ENCODE measurements around the gene VWF.
"Not testable (repeated sequence)": the region's sequence is repeated elsewhere in the genome, so short reads cannot be mapped to it uniquely, and the experiment has no call there.

Gene VWF

GRCh38 chr12:6104842-6105241 is 19.6 kb downstream of the VWF start:
- no peak overlapping the region for H3K27ac ChIP-seq (ENCODE audit: insufficient read depth, low read length, poor library complexity, severe bottlenecking)
- no peak overlapping the region for H3K4me3 ChIP-seq (ENCODE audit: insufficient read depth, low read depth, low read length, poor library complexity, severe bottlenecking)
- H3K36me3 ChIP-seq (ENCODE audit: control insufficient read depth, insufficient read depth, low read length), result no peaks in the 10 kb centered on the region
- H3K9me3 ChIP-seq (ENCODE audit: control insufficient read depth, low read length), result no peaks in the 10 kb centered on the region
- no peaks in the 10 kb centered on the region for H3K27me3 ChIP-seq (replicated peaks; ENCODE audit: control insufficient read depth, insufficient read depth, low read length, poor library complexity, severe bottlenecking)
- DNase-seq, result no peak
- H3K4me1 ChIP-seq (ENCODE audit: control insufficient read depth, insufficient read depth, low read length, poor library complexity, severe bottlenecking), result no peaks in the 10 kb centered on the region

GRCh38 chr12:6104027-6104426 is 20.4 kb downstream of the VWF start:
- no peaks in the 10 kb centered on the region for H3K9me3 ChIP-seq (ENCODE audit: control insufficient read depth, low read length)
- DNase-seq, result no peak
- no peak overlapping the region for H3K4me3 ChIP-seq (ENCODE audit: insufficient read depth, low read depth, low read length, poor library complexity, severe bottlenecking)
- H3K36me3 ChIP-seq (ENCODE audit: control insufficient read depth, insufficient read depth, low read length), result no peaks in the 10 kb centered on the region
- no peaks in the 10 kb centered on the region for H3K27me3 ChIP-seq (replicated peaks; ENCODE audit: control insufficient read depth, insufficient read depth, low read length, poor library complexity, severe bottlenecking)
- H3K27ac ChIP-seq (ENCODE audit: insufficient read depth, low read length, poor library complexity, severe bottlenecking), result no peak overlapping the region
- H3K4me1 ChIP-seq (ENCODE audit: control insufficient read depth, insufficient read depth, low read length, poor library complexity, severe bottlenecking), result no peaks in the 10 kb centered on the region

GRCh38 chr12:6102021-6102420 is 22.4 kb downstream of the VWF start:
- H3K27me3 ChIP-seq (replicated peaks; ENCODE audit: control insufficient read depth, insufficient read depth, low read length, poor library complexity, severe bottlenecking); H3K9me3 ChIP-seq (ENCODE audit: control insufficient read depth, low read length); H3K36me3 ChIP-seq (ENCODE audit: control insufficient read depth, insufficient read depth, low read length); H3K27ac ChIP-seq (ENCODE audit: insufficient read depth, low read length, poor library complexity, severe bottlenecking); H3K4me3 ChIP-seq (ENCODE audit: insufficient read depth, low read depth, low read length, poor library complexity, severe bottlenecking); DNase-seq; H3K4me1 ChIP-seq (ENCODE audit: control insufficient read depth, insufficient read depth, low read length, poor library complexity, severe bottlenecking): not testable (repeated sequence)

GRCh38 chr12:6099316-6099715 is 25.2 kb downstream of the VWF start:
- H3K4me1 ChIP-seq (ENCODE audit: control insufficient read depth, insufficient read depth, low read length, poor library complexity, severe bottlenecking), result no peaks in the 10 kb centered on the region

GRCh38 chr12:6097411-6097810 is 27.1 kb downstream of the VWF start:
- Histone ChIP-seq H3K4me1 (ENCODE audit: control insufficient read depth, insufficient read depth, low read length, poor library complexity, severe bottlenecking) (no peaks in the 10 kb centered on the region), H3K4me3 (ENCODE audit: insufficient read depth, low read depth, low read length, poor library complexity, severe bottlenecking) (no peak overlapping the region), H3K27ac (ENCODE audit: insufficient read depth, low read length, poor library complexity, severe bottlenecking) (no peak overlapping the region), H3K27me3 (replicated peaks; ENCODE audit: control insufficient read depth, insufficient read depth, low read length, poor library complexity, severe bottlenecking) (no peaks in the 10 kb centered on the region), H3K9me3 (ENCODE audit: control insufficient read depth, low read length) (no peaks in the 10 kb centered on the region), H3K36me3 (ENCODE audit: control insufficient read depth, insufficient read depth, low read length) (no peaks in the 10 kb centered on the region)
- DNase-seq, result no peak

More at GRCh38 chr12:6099316-6099715, 25.2 kb downstream of the VWF start:
- Histone ChIP-seq H3K9me3 (ENCODE audit: control insufficient read depth, low read length) (no peaks in the 10 kb centered on the region), H3K27me3 (replicated peaks; ENCODE audit: control insufficient read depth, insufficient read depth, low read length, poor library complexity, severe bottlenecking) (no peaks in the 10 kb centered on the region), H3K27ac (ENCODE audit: insufficient read depth, low read length, poor library complexity, severe bottlenecking) (no peak overlapping the region), H3K4me3 (ENCODE audit: insufficient read depth, low read depth, low read length, poor library complexity, severe bottlenecking) (no peak overlapping the region), H3K36me3 (ENCODE audit: control insufficient read depth, insufficient read depth, low read length) (no peaks in the 10 kb centered on the region)
- no peak for DNase-seq

GRCh38 chr12:6096527-6096926 is 27.9 kb downstream of the VWF start:
- Histone ChIP-seq H3K4me3 (ENCODE audit: insufficient read depth, low read depth, low read length, poor library complexity, severe bottlenecking) (no peak overlapping the region), H3K4me1 (ENCODE audit: control insufficient read depth, insufficient read depth, low read length, poor library complexity, severe bottlenecking) (no peaks in the 10 kb centered on the region), H3K27ac (ENCODE audit: insufficient read depth, low read length, poor library complexity, severe bottlenecking) (no peak overlapping the region), H3K36me3 (ENCODE audit: control insufficient read depth, insufficient read depth, low read length) (no peaks in the 10 kb centered on the region), H3K9me3 (ENCODE audit: control insufficient read depth, low read length) (no peaks in the 10 kb centered on the region), H3K27me3 (replicated peaks; ENCODE audit: control insufficient read depth, insufficient read depth, low read length, poor library complexity, severe bottlenecking) (no peaks in the 10 kb centered on the region)
- DNase-seq, result no peak

- Histone ChIP-seq H3K27me3 (replicated peaks; ENCODE audit: control insufficient read depth, insufficient read depth, low read length, poor library complexity, severe bottlenecking) (no peaks in the 10 kb centered on the region), H3K36me3 (ENCODE audit: control insufficient read depth, insufficient read depth, low read length) (no peaks in the 10 kb centered on the region), H3K4me1 (ENCODE audit: control insufficient read depth, insufficient read depth, low read length, poor library complexity, severe bottlenecking) (no peaks in the 10 kb centered on the region), H3K4me3 (ENCODE audit: insufficient read depth, low read depth, low read length, poor library complexity, severe bottlenecking) (no peak overlapping the region), H3K9me3 (ENCODE audit: control insufficient read depth, low read length) (no peaks in the 10 kb centered on the region), H3K27ac (ENCODE audit: insufficient read depth, low read length, poor library complexity, severe bottlenecking) (no peak overlapping the region)
- no peak for DNase-seq
Measured at GRCh38 chr12:6095269-6095668, 29.2 kb downstream of the VWF start.

- no peaks in the 10 kb centered on the region for H3K4me1 ChIP-seq (ENCODE audit: control insufficient read depth, insufficient read depth, low read length, poor library complexity, severe bottlenecking)
- H3K9me3 ChIP-seq (ENCODE audit: control insufficient read depth, low read length), result no peaks in the 10 kb centered on the region
- H3K27ac ChIP-seq (ENCODE audit: insufficient read depth, low read length, poor library complexity, severe bottlenecking), result no peak overlapping the region
- H3K4me3 ChIP-seq (ENCODE audit: insufficient read depth, low read depth, low read length, poor library complexity, severe bottlenecking), result no peak overlapping the region
- H3K36me3 ChIP-seq (ENCODE audit: control insufficient read depth, insufficient read depth, low read length), result no peaks in the 10 kb centered on the region
- DNase-seq, result no peak
- H3K27me3 ChIP-seq (replicated peaks; ENCODE audit: control insufficient read depth, insufficient read depth, low read length, poor library complexity, severe bottlenecking), result no peaks in the 10 kb centered on the region
Measured at GRCh38 chr12:6093764-6094163, 30.7 kb downstream of the VWF start.

- no peak for DNase-seq
- no peak overlapping the region for H3K27ac ChIP-seq (ENCODE audit: insufficient read depth, low read length, poor library complexity, severe bottlenecking)
- no peaks in the 10 kb centered on the region for H3K4me1 ChIP-seq (ENCODE audit: control insufficient read depth, insufficient read depth, low read length, poor library complexity, severe bottlenecking)
- H3K9me3 ChIP-seq (ENCODE audit: control insufficient read depth, low read length), result no peaks in the 10 kb centered on the region
- no peak overlapping the region for H3K4me3 ChIP-seq (ENCODE audit: insufficient read depth, low read depth, low read length, poor library complexity, severe bottlenecking)
- no peaks in the 10 kb centered on the region for H3K36me3 ChIP-seq (ENCODE audit: control insufficient read depth, insufficient read depth, low read length)
- H3K27me3 ChIP-seq (replicated peaks; ENCODE audit: control insufficient read depth, insufficient read depth, low read length, poor library complexity, severe bottlenecking), result no peaks in the 10 kb centered on the region
Measured at GRCh38 chr12:6092784-6093722, 31.4 kb downstream of the VWF start.

GRCh38 chr12:6091786-6092566 is 32.5 kb downstream of the VWF start:
- DNase-seq, result no peak
- H3K4me1 ChIP-seq (ENCODE audit: control insufficient read depth, insufficient read depth, low read length, poor library complexity, severe bottlenecking), result no peaks in the 10 kb centered on the region
- H3K9me3 ChIP-seq (ENCODE audit: control insufficient read depth, low read length), result no peaks in the 10 kb centered on the region
- no peak overlapping the region for H3K27ac ChIP-seq (ENCODE audit: insufficient read depth, low read length, poor library complexity, severe bottlenecking)
- H3K27me3 ChIP-seq (replicated peaks; ENCODE audit: control insufficient read depth, insufficient read depth, low read length, poor library complexity, severe bottlenecking), result no peaks in the 10 kb centered on the region
- H3K36me3 ChIP-seq (ENCODE audit: control insufficient read depth, insufficient read depth, low read length), result no peaks in the 10 kb centered on the region
- no peak overlapping the region for H3K4me3 ChIP-seq (ENCODE audit: insufficient read depth, low read depth, low read length, poor library complexity, severe bottlenecking)
